ENCODE results near the gene ZNF41.

Gene ZNF41

DNA sequence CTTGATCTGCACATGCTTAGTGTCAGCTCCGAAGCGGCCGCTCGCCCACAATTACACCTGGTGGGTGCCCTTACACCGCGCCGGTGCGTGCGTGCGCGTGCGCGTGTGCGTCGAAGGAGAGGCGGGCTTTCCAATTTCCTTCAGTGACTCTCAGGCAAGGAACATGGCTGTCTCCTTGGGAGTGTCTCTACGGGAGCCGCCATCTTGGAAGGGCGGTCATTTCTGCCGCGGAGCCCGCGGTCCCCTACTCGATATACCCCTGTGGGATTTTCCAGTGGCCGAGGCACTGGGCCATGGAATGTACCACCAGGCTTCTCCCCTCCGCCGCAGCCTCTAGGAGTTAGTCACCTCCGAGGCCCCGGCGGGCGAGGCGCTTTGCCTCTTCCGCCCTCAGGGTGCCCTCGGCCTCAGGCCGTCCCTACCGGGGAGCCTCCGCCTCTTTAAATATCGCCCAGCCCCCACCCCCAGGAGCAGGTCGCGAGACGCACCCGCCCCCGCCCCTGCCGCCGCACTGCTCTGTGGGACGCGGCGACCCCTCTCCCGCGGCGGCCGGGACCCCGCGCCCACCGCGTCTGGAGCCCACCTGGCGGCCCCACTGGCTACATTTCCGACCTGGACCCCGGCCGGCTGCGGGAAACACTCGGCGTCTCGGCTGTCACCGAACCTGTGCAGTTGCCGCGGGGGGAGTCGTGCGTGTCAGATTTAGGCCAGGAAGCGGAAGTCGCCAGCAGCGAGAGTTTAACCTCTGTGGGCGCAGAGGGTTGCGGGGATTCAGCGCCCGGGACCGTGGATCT is at the start of gene ZNF41:
TSS of gene ZNF41 (minus strand) at position 711 of the 794 bp plus-strand sequence. CDS start 15,741 bp downstream, outside the sequence.
- TF ChIP-seq, protein P1, sequence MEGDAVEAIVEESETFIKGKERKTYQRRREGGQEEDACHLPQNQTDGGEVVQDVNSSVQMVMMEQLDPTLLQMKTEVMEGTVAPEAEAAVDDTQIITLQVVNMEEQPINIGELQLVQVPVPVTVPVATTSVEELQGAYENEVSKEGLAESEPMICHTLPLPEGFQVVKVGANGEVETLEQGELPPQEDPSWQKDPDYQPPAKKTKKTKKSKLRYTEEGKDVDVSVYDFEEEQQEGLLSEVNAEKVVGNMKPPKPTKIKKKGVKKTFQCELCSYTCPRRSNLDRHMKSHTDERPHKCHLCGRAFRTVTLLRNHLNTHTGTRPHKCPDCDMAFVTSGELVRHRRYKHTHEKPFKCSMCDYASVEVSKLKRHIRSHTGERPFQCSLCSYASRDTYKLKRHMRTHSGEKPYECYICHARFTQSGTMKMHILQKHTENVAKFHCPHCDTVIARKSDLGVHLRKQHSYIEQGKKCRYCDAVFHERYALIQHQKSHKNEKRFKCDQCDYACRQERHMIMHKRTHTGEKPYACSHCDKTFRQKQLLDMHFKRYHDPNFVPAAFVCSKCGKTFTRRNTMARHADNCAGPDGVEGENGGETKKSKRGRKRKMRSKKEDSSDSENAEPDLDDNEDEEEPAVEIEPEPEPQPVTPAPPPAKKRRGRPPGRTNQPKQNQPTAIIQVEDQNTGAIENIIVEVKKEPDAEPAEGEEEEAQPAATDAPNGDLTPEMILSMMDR (conservative IDR thresholded peaks at IDR 0.05; ENCODE audit: control insufficient read depth, insufficient read depth, low read depth, low read length): no peak
- H3K4me3 ChIP-seq (ENCODE audit: control insufficient read depth, low read depth, low read length): peak within 1 kb of the TSS; percentile 63
- peak; percentile 76 for DNase-seq (ENCODE audit: low read depth)

DNA sequence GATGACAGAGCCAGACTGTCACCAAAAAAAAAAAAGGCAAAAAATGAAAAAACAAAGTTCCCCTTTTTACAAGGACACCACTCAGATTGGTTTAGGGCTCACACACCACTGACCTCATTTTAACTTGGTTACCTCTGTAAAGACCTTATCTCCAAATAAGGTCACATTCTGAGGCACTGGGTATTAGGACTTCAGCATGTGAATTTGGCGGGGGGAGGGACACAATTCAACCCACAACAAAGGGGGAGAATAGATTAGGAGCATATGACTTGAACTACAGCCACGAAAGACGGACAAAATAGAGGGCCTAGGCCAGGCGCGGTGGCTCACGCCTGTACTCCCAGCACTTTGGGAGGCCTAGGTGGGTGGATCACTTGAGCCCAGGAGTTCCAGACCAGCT is 47.0 kb upstream of the ZNF41 start:
- no peak overlapping the region for H3K4me3 ChIP-seq (ENCODE audit: control insufficient read depth, low read depth, low read length)
- TF ChIP-seq, protein P1 (conservative IDR thresholded peaks at IDR 0.05; ENCODE audit: control insufficient read depth, insufficient read depth, low read depth, low read length): no peak
- DNase-seq (ENCODE audit: low read depth): no peak

DNA sequence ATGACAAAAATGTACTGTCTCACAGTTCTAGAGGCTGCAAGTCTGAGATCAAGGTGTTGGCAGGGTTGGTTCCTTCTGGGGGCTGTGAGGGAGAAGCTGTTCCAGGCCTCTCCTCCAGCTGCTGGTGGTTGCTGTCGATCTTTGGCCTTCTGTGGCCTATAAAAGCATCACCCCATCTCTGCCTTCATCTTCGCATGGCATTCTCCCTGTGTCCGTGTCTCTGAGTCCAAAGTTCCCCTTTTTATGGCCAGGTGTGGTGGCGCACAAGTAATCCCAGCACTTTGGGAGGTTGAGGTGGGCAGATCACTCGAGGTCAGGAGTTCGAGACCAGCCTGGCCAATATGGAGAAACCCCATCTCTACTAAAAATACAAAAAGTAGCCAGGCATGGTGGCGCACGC is 46.5 kb upstream of the ZNF41 start:
- TF ChIP-seq, protein P1 (conservative IDR thresholded peaks at IDR 0.05; ENCODE audit: control insufficient read depth, insufficient read depth, low read depth, low read length): no peak
- no peak overlapping the region for H3K4me3 ChIP-seq (ENCODE audit: control insufficient read depth, low read depth, low read length)
- DNase-seq (ENCODE audit: low read depth): no peak

DNA sequence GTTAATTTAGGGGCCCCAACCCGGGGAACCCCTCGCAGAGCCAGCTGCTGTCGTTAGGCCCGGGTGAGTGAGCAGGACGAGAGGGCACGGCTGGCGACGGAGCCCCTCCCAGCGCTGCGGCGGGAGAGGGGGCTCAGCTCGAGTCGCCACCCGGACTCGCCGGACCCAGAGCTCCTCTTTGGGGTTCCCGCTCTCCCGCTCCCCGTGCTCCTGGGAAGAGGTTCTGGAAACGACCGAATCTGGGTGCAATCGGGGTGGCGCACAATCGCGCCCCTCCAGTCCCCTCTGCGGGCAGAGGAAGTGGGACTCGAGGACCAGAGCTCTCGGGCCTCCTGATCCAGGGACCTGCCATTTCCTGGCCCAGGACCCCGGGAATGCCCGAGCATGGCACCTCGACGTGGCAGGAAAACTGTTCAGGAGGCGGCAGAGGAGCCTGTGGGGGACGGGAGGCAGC is 40.7 kb upstream of the ZNF41 start:
- H3K4me3 ChIP-seq (ENCODE audit: control insufficient read depth, low read depth, low read length): peak overlapping the region; percentile 49
- TF ChIP-seq, protein P1 (conservative IDR thresholded peaks at IDR 0.05; ENCODE audit: control insufficient read depth, insufficient read depth, low read depth, low read length): no peak
- DNase-seq (ENCODE audit: low read depth): no peak

DNA sequence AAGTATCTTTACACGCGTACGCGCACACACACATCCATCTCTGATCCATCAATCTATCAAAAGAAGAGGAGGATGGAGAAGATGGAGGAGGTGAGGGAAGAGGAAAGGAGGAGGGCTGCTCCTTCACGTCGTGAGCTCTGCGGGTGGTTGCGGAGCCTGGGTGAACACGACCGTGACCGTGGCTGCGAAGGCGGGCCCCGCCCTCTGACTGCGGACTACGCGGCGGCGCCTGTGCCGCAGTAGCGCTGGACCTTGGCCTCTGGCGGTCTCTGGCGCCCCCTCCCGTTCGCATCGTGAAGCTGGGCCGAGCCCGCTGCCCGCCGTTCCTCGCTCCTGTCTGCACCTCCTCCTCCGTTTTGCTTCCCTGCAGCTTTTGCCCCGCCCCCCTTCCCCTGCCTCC is 40.3 kb upstream of the ZNF41 start:
- DNase-seq (ENCODE audit: low read depth): peak; percentile 58
- peak overlapping the region; percentile 49 for H3K4me3 ChIP-seq (ENCODE audit: control insufficient read depth, low read depth, low read length)
- TF ChIP-seq, protein P1 (conservative IDR thresholded peaks at IDR 0.05; ENCODE audit: control insufficient read depth, insufficient read depth, low read depth, low read length): peak; percentile 53

DNA sequence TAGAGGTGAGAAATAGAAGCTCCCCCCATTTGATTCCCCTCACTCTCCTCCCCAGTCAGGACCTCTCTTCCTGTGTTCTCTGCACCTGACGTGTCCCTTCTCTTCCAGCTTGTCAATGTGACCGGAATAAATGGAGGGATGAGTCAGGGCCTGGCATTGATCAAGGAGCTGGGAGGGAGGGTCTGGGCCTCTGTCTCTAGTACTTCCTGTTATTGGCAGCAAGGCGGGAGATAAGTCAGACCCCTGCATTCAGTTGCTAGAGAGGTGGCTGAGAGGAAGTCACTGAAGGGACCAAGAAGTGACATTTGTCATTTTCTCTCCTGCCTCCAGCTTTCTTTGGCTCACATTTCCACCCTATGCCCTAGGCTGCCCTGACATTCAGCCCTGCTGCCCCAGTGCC is 35.1 kb upstream of the ZNF41 start:
- TF ChIP-seq, protein P1 (conservative IDR thresholded peaks at IDR 0.05; ENCODE audit: control insufficient read depth, insufficient read depth, low read depth, low read length): no peak
- H3K4me3 ChIP-seq (ENCODE audit: control insufficient read depth, low read depth, low read length): no peak overlapping the region
- DNase-seq (ENCODE audit: low read depth): peak; percentile 21
